Hematopoietic multipotent progenitor cell treated with erythropoietin and hydrocortisone succinate and interleukin-3 and kit ligand, for 4 days (in vitro differentiated cells): ENCODE data around the gene GCSAM.
"Not testable (repeated sequence)": the region's sequence is repeated elsewhere in the genome, so short reads cannot be mapped to it uniquely, and the experiment has no call there.

Experiments
- DNase-seq: peaks from one replicate; pipeline ENCODE4 v3.0.0-alpha.2; 2015

Gene GCSAM

DNA sequence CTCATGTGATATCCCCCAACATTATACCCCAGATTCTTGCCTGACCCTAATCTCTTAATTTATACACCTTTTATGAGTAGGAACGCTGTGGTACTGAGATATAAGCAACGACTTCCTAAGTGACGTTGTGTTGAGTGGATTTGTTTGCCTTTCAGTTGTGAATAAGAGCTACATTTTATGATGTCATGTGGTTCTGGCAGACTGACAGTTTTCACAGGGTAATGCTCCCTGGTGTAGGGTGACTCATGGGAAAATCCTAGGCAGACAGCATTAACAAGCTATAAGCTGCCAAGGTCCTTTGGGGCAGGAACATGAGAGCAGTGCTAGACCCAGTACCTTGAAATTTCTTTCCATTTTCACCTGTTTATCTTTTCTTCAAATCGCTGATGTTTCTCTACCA is 35.7 kb downstream of the GCSAM start:
- peak; percentile 53 for DNase-seq

DNA sequence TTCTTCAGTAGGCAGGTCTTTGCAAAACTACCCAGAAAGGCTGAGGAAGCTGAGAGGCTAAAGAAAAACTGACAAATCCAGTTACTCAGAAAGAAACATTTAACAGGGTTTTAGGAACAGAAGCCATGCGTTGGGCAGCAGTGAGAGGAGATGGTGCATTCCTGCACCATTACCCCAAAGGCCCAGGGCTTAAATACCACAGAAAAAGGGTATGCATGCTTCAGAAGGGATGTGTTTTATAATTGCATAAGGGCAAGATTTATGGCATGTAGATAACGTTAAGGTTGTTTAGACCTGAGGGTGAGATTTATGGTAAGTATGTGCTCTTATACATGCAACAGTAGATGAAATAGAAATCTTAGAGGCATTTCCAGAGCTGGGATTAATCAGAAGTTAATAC is 36.9 kb downstream of the GCSAM start:
- DNase-seq: no peak

- no peak for DNase-seq
Observed at GRCh38 chr3:112095731-112096130, 37.3 kb downstream of the GCSAM start.

DNA sequence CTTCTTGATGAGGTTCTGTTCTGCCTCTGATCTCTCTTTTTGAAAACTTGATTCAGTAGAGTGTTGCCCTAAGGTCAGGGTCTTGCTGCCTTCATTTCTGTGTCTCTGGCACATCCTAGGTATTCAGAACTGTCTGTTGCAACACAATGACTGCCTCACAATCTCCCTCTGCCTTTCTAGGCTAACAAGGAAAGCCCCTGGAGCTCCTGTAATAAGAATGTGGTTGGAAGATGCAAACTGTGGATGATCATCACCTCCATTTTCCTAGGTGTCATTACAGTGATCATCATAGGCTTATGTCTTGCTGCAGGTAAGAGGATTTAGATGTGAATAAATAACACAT is 39.9 kb downstream of the GCSAM start:
- DNase-seq: no peak

DNA sequence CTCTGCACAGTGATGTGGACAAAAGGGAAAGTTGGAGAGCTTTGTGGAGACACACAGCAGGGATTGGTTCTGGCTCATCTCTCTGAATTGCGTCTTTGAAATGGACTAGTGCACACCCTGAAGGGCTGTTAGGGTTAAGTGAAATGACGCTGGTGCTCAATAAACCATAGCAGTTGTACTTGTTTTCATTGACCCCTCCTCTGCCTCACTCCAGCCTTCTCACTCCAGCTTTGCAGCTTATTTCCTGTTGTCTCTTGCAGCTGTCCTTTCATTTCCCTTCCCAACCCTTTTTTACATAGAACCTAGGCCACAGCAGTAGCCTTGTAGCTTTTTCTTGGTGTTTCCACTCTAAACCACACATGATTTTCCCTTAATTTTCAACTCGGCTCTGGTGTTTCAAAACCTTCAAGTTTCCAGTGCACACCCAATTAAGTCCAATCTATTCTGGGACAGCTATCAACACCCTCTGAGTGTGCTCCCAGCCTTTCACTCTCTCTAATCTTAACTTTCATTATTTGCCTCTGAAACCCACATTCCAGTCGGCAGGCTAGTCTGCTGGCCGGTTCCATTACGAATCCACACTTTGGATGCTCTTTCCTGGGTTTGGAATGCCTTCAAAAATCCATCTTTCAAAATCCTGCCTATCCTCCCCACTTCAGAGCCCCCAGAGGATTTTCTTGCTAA is 40.4 kb downstream of the GCSAM start:
- peak; percentile 15 for DNase-seq

GRCh38 chr3:112090887-112091586 is 42.0 kb downstream of the GCSAM start:
- DNase-seq: no peak

GRCh38 chr3:112089956-112090886 is 42.8 kb downstream of the GCSAM start:
- DNase-seq: peak; percentile 44

DNA sequence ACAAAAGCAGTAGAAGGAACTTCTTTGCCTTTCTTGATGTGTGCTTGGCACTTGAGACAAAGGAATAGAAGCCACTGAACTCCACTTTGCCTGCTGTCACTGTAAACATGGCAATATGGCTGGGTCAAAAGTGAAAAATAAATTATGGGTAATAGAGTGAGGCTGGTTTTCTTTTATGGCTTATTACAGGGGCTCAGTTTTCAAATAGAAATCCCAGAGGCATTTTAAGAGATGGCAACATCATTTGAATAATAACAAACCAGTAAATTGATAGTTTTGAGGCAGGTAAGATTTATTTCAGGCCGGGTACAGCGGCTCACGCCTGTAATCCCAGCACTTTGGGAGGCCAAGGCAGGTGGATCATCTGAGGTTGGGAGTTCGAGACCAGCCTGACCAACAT is 44.1 kb downstream of the GCSAM start:
- DNase-seq: no peak

DNA sequence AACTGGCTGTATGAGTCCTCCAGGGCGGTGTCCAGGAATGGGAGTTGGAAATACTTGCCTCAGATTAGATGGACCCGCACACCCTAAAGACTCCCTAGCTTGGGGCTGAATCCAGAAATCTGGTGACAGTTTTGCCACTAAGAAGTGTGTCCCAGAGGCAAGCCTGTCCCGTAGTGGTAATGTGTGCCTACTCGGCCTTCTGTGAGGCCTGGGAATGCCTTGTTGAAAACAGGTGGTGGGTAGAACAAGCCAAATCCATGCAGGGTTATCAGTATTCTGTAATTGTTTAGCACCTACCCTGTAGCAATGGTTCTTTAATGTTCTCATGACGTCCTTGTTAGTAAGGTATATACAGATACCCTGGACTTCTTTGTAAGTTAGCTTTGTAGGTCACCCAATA is 45.3 kb downstream of the GCSAM start:
- no peak for DNase-seq

DNA sequence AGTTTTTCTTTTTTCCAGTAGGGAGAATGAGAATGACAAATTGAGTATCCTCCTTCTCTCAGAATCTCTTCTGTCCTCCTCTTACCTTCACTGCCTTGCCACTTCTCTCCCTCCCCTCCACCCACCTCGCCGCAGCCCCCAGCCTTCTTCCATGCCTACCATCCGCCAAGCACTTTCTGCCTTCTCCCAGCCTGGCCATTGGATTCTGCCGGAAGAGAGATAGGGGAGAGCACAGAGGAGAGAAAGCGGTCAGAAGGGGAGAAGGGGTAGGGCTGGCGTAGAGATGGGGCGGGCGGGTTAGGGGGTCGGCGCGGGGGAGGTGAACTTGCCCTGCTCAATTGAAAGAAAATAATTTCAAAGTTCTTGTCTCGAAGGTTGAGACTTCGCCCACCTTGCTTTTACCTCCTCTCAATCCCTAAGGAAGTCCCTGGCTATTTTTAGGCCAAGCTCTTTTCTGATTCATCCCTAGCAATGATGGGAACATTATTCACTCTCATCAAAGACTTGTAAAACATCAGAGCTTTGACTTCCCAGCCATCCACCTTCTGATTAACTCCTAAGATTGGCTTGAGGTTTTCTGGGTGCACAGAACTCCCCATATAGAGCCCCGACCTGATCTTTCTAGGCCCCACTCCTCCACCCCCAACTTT is 46.0 kb downstream of the GCSAM start:
- peak; percentile 45 for DNase-seq

DNA sequence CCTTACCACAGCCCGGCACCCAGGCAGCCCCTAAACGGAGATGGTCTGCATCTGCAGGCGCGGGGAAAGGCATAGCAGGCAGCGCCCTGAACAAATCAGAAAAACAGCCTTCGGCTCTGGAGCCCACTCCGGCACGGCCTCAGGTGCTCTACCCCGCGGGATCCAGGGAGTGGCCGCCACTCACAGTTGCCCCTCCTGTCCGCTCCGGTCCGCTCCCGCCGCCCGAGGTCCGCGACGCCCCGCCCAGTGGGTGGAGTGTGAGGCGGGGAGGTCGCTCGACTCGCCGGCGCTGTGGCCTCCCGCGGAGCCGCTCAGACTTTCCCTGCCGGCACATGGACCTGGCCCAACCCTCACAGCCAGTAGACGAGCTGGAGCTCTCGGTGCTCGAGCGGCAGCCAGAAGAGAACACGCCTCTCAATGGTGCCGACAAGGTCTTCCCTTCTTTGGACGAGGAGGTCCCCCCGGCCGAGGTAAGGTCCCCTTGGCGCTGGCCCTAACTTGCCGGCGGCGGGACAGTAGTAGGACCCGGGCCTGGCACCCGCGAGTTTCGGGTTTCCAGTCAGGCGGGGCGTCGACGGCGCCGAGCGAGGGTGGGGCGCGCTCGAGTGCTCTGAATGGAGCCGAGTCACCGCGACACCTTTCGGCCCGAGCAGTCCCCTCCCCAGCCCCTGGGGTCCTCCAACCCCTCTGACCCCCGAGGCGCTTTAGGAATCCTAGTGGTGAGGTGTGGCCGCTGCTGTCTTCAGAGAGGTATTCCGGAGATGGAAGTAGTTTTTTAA is 46.8 kb downstream of the GCSAM start, which contains the start of gene C3orf52:
Gene C3orf52 (plus strand): TSS at position 314 of the 779 bp plus-strand sequence. CDS start 19 bp downstream, at position 333.
- peak; percentile 82 for DNase-seq

DNA sequence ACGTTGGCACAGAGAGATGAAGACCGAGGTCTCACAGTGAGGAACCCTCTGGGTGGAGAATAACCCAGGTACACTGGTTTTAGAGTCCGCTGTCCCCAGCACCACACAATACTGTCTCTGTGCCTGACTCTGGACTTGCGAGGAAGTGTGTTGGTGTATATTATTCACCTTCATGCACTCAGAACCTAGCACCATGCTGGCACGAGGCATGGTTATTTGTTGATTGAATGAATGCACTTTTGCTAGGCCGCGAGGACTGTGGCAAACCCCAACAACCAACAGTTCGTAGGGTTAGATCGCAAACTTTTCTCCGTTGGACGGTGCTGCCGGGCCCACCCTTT is 47.3 kb downstream of the GCSAM start:
- no peak for DNase-seq

- no peak for DNase-seq
Observed at GRCh38 chr3:112084980-112085705, 47.9 kb downstream of the GCSAM start.

DNA sequence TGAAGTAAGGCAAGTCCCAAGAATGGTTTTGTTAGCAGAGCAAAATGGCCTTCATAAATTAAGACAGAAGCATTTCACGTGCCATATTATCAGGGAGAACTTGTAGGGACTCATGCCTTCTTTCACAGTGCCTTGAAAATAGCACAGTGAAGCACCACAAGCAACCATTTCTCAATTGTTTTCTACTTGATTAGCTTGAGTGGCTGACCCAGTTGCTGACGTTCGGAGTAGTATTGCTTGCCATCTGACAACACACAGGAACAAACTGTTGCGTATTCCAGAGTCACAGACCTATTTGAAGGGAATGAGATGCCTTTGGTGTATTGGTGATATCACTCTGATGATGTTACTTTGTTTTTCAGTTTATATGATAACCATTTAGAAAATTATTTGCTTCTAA is 49.8 kb downstream of the GCSAM start:
- DNase-seq: no peak

GRCh38 chr3:112078125-112079083 is 54.6 kb downstream of the GCSAM start:
- DNase-seq: no peak

GRCh38 chr3:112074616-112075497 is 58.2 kb downstream of the GCSAM start:
- DNase-seq: peak; percentile 40

GRCh38 chr3:112074006-112074405 is 59.0 kb downstream of the GCSAM start:
- DNase-seq: no peak

GRCh38 chr3:112072387-112073060 is 60.5 kb downstream of the GCSAM start:
- not testable (repeated sequence) for DNase-seq
